Parathyroid adenoma (tissue), 2 donors: ENCODE data around the gene CREB3L2.

Experiments
- H2AFZ ChIP-seq: fragments of 300-600 bp; sonication (generic); one replicate; pipeline ENCODE4 v1.7.0; 2017; ENCODE audit warnings: antibody characterized with exemption, mild to moderate bottlenecking
- H3K27ac ChIP-seq: fragments of 300-600 bp; sonication (generic); one replicate; pipeline ENCODE4 v1.7.0; 2017
- H3K27me3 ChIP-seq: fragments of 300-600 bp; sonication (generic); one replicate; pipeline ENCODE4 v1.7.0; 2017; ENCODE audit warnings: low read length; ENCODE audit not compliant: control insufficient read depth, insufficient read depth
- H3K36me3 ChIP-seq: fragments of 300-600 bp; sonication (generic); one replicate; pipeline ENCODE4 v1.7.0; 2017; ENCODE audit warnings: low read length; ENCODE audit not compliant: control insufficient read depth, insufficient read depth
- H3K4me1 ChIP-seq: fragments of 300-600 bp; sonication (generic); one replicate; pipeline ENCODE4 v1.7.0; 2017; ENCODE audit warnings: control low read depth
- H3K4me2 ChIP-seq: fragments of 300-600 bp; sonication (generic); one replicate; pipeline ENCODE4 v1.7.0; 2017; ENCODE audit warnings: low read length
- H3K4me3 ChIP-seq: fragments of 300-600 bp; sonication (generic); one replicate; pipeline ENCODE4 v1.7.0; 2017; ENCODE audit warnings: low read depth, low read length
- H3K79me2 ChIP-seq: fragments of 300-600 bp; sonication (generic); one replicate; pipeline ENCODE4 v1.7.0; 2017; ENCODE audit warnings: control low read depth
- H3K9ac ChIP-seq: fragments of 300-600 bp; sonication (generic); one replicate; pipeline ENCODE4 v1.7.0; 2017; ENCODE audit warnings: mild to moderate bottlenecking
- H3K9me3 ChIP-seq: fragments of 300-600 bp; sonication (generic); one replicate; pipeline ENCODE4 v1.7.0; 2017; ENCODE audit warnings: low read length; ENCODE audit not compliant: control insufficient read depth
- TF ChIP-seq, protein P1 (sequence below): fragments of 300-600 bp; sonication (generic); IDR thresholded peaks from one replicate; pipeline ENCODE4 v1.7.0; 2017; ENCODE audit warnings: antibody characterized with exemption, mild to moderate bottlenecking
- donor health status: primary hyperparathyroidism.

CREB3L2 gene

DNA sequence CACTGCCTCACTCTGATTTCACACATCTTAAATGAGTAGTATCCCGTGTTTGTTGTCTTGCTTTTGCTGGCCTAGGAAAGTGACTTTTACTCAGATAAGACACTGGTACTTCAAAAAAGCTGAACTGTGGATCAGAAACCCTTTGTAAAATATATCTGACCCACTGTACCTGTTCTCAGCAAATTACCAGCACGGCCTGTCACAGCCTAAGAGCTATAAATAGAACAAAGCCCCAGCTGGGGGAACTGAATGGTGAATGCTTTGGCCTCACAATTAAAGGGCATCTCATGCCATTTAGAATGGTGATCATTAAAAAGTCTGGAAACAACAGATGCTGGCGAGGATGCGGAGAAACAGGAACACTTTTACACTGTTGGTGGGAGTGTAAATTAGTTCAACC lies 76.1 kb downstream of the CREB3L2 start:
- Histone ChIP-seq H2AFZ (no peak overlapping the region), H3K9ac (no peak overlapping the region), H3K4me2 (no peak overlapping the region), H3K27me3 (no peaks in the 10 kb centered on the region), H3K79me2 (peaks cover 44% of the 10 kb centered on the region), H3K4me3 (no peak overlapping the region), H3K27ac (no peak overlapping the region), H3K4me1 (peaks cover 2% of the 10 kb centered on the region), H3K9me3 (no peaks in the 10 kb centered on the region), H3K36me3 (no peaks in the 10 kb centered on the region)
- TF ChIP-seq, protein P1, sequence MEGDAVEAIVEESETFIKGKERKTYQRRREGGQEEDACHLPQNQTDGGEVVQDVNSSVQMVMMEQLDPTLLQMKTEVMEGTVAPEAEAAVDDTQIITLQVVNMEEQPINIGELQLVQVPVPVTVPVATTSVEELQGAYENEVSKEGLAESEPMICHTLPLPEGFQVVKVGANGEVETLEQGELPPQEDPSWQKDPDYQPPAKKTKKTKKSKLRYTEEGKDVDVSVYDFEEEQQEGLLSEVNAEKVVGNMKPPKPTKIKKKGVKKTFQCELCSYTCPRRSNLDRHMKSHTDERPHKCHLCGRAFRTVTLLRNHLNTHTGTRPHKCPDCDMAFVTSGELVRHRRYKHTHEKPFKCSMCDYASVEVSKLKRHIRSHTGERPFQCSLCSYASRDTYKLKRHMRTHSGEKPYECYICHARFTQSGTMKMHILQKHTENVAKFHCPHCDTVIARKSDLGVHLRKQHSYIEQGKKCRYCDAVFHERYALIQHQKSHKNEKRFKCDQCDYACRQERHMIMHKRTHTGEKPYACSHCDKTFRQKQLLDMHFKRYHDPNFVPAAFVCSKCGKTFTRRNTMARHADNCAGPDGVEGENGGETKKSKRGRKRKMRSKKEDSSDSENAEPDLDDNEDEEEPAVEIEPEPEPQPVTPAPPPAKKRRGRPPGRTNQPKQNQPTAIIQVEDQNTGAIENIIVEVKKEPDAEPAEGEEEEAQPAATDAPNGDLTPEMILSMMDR, result no peak

DNA sequence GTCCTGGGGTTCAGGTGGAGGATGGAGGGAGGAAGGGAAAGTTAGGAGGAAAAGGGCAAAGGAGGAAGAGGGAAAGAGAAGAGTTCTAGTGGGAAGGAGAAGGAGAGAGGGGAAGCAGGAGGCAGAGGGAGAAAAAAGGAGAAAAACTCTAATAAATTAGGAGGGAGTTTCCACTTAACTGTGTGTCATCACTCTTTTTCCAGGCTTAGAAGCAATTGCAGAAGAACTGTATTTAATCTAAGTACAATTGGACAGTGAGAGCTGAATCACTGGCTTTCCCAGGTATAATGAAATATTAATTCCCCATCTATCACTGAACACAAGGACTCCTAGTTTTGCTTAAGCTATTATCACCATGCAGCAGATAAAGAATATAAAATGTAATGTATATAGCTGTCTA lies 76.8 kb downstream of the CREB3L2 start:
- Histone ChIP-seq H3K79me2 (peaks cover 45% of the 10 kb centered on the region), H2AFZ (no peak overlapping the region), H3K9ac (no peak overlapping the region), H3K36me3 (no peaks in the 10 kb centered on the region), H3K4me3 (no peak overlapping the region), H3K27ac (no peak overlapping the region), H3K4me1 (peaks cover 6% of the 10 kb centered on the region), H3K4me2 (no peak overlapping the region), H3K27me3 (no peaks in the 10 kb centered on the region), H3K9me3 (no peaks in the 10 kb centered on the region)
- TF ChIP-seq, protein P1, result no peak

DNA sequence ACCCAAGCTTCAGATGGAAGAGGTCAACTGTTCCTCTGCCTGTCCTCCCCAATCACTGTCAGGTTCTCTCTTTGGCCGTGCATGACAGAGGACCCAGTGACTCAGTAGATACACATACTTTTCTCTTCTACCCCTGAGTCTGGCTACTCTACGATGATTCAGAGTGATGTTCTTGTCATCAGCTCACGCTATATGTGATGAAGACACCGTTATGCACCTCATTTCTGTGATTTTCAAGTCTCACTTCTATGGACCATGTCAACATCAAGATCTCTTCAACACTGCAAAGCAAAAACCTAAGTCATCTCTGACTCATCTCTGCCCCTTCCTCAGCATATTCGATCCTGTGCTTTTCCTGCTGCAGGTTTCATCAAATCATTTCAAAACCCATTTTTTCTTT lies 78.5 kb downstream of the CREB3L2 start:
- Histone ChIP-seq H3K36me3 (no peaks in the 10 kb centered on the region), H3K9ac (no peak overlapping the region), H3K4me1 (peaks cover 6% of the 10 kb centered on the region), H3K9me3 (no peaks in the 10 kb centered on the region), H2AFZ (no peak overlapping the region), H3K4me2 (no peak overlapping the region), H3K27ac (no peak overlapping the region), H3K79me2 (peaks cover 46% of the 10 kb centered on the region), H3K4me3 (no peak overlapping the region), H3K27me3 (no peaks in the 10 kb centered on the region)
- TF ChIP-seq, protein P1, result no peak

DNA sequence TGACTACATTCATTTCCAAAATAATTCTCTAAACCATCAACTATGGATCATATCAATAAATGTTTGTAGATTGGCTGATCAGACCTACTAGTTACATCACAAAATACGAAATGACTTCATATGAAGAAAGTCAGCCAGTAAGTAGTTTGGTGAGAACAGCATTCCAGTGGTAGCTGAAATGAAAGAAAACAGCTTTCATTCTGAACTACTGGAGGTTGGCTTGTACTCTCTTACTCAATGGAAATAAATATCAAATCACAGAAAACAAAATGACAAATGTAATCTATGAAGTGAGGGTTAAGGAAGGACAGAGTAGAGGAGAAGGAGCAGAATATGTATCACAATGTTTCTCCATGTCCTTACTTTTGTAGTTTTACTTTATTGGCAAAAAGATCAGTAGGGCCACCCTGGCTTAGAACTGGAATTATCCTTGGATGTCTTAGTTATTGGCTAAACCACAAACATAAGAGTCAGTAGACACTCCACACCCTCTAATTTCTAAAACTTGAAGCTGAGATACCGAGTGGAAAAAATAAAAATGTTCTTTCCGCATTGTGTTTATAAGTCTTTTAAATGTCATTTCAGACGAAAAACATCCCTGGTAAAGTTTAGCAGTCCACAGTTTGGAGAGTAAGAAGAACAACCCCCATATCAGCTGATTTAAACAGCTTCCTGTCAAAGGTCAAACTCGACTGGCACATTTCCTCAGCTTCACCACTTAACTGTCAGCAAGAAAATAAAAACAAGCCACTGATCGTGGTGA lies 81.1 kb downstream of the CREB3L2 start:
- TF ChIP-seq, protein P1, result no peak
- H3K9ac ChIP-seq, result no peak overlapping the region
- H3K79me2 ChIP-seq, result peaks cover 35% of the 10 kb centered on the region
- no peaks in the 10 kb centered on the region for H3K27me3 ChIP-seq
- no peak overlapping the region for H2AFZ ChIP-seq
- H3K9me3 ChIP-seq, result no peaks in the 10 kb centered on the region
- no peak overlapping the region for H3K4me3 ChIP-seq
- no peaks in the 10 kb centered on the region for H3K36me3 ChIP-seq
- no peak overlapping the region for H3K27ac ChIP-seq
- H3K4me1 ChIP-seq, result peaks cover 16% of the 10 kb centered on the region
- H3K4me2 ChIP-seq, result no peak overlapping the region

DNA sequence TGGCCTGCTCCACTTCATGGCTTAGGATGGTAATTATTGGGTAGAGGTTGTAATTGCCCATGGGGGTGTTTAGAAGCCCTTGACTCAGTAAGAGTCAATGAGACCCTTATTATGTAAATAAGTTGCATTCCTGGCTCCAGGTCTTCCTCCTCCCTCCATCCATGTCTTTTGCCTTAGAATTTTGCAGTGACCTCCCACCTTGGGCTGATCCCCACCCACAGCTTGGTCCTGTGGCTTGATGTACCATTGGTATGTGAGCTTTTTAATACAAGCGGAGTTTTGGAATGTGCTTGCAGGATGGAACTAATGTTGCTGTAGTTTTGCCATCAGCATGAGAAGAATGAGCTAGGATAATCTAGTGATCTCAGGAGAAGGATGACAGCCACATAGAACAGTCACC lies 81.9 kb downstream of the CREB3L2 start:
- Histone ChIP-seq H3K27me3 (no peaks in the 10 kb centered on the region), H3K4me2 (no peak overlapping the region), H3K9me3 (no peaks in the 10 kb centered on the region), H3K36me3 (no peaks in the 10 kb centered on the region), H2AFZ (no peak overlapping the region), H3K27ac (no peak overlapping the region), H3K4me1 (peaks cover 16% of the 10 kb centered on the region), H3K9ac (no peak overlapping the region), H3K4me3 (no peak overlapping the region), H3K79me2 (peaks cover 31% of the 10 kb centered on the region)
- TF ChIP-seq, protein P1, result no peak
